ENCODE measurements around the gene WNT9B.
"Not testable (repeated sequence)": the region's sequence is repeated elsewhere in the genome, so short reads cannot be mapped to it uniquely, and the experiment has no call there.

The WNT9B gene

GRCh38 chr17:46821482-46822387 is 29.6 kb upstream of the WNT9B start:
- DNase-seq (ENCODE audit: low read depth), result no peak

GRCh38 chr17:46822388-46822921 is 28.9 kb upstream of the WNT9B start:
- no peak for DNase-seq (ENCODE audit: low read depth)

GRCh38 chr17:46823657-46824056 is 27.7 kb upstream of the WNT9B start:
- no peak for DNase-seq (ENCODE audit: low read depth)

GRCh38 chr17:46826116-46826515 is 25.3 kb upstream of the WNT9B start:
- no peak for DNase-seq (ENCODE audit: low read depth)

- DNase-seq (ENCODE audit: low read depth), result no peak
Observed at GRCh38 chr17:46827274-46827673, 24.1 kb upstream of the WNT9B start.

- DNase-seq (ENCODE audit: low read depth), result no peak
Observed at GRCh38 chr17:46831573-46832330, 19.6 kb upstream of the WNT9B start.

- DNase-seq (ENCODE audit: low read depth), result no peak
Observed at GRCh38 chr17:46832331-46832821, 19.0 kb upstream of the WNT9B start.

- DNase-seq (ENCODE audit: low read depth), result peak; percentile 85
Observed at GRCh38 chr17:46832945-46833839, 18.2 kb upstream of the WNT9B start.

- DNase-seq (ENCODE audit: low read depth), result no peak
Observed at GRCh38 chr17:46833840-46834208, 17.6 kb upstream of the WNT9B start.

- no peak for DNase-seq (ENCODE audit: low read depth)
Observed at GRCh38 chr17:46834846-46835245, 16.5 kb upstream of the WNT9B start.

GRCh38 chr17:46836500-46836899 is 14.9 kb upstream of the WNT9B start:
- DNase-seq (ENCODE audit: low read depth), result peak; percentile 56

- no peak for DNase-seq (ENCODE audit: low read depth)
Observed at GRCh38 chr17:46837521-46837920, 13.9 kb upstream of the WNT9B start.

GRCh38 chr17:46839211-46839610 is 12.2 kb upstream of the WNT9B start:
- DNase-seq (ENCODE audit: low read depth), result no peak

GRCh38 chr17:46840596-46840995 is 10.8 kb upstream of the WNT9B start:
- not testable (repeated sequence) for DNase-seq (ENCODE audit: low read depth)

- DNase-seq (ENCODE audit: low read depth), result no peak
Observed at GRCh38 chr17:46841561-46842379, 9.6 kb upstream of the WNT9B start.

GRCh38 chr17:46842835-46843234 is 8.5 kb upstream of the WNT9B start:
- no peak for DNase-seq (ENCODE audit: low read depth)

GRCh38 chr17:46847204-46848191 is 3.9 kb upstream of the WNT9B start:
- DNase-seq (ENCODE audit: low read depth), result no peak

GRCh38 chr17:46848534-46848933 is 2.8 kb upstream of the WNT9B start:
- no peak for DNase-seq (ENCODE audit: low read depth)

GRCh38 chr17:46850688-46851028 is 725 bp upstream of the WNT9B start:
- no peak for DNase-seq (ENCODE audit: low read depth)

Data from amniotic epithelial cell (primary cell).